Right lobe of liver (tissue), 4 donors: ENCODE results near the gene RFX4.

Source experiments
- CTCF ChIP-seq, 4 donors: fragments of 200-600 bp in 3 of 4; fragments of 450-650 bp in 1 of 4; IDR thresholded peaks; one replicate each; pipeline versions ENCODE4 v1.5.1 to v1.8.0; 2016 to 2022; ENCODE audit warnings: antibody characterized with exemption in 4 of 4, mild to moderate bottlenecking in 2 of 4
- POLR2A ChIP-seq: fragments of 450-650 bp; IDR thresholded peaks from one replicate; pipeline ENCODE4 v1.6.1; 2017; ENCODE audit warnings: antibody characterized with exemption, mild to moderate bottlenecking
- donor health status: DM: no; HTN: no; CAD: no.
- donor health status: DM: no; HTN: no; CAD: no.
- donor health status: DM: no; HTN: yes; CAD: no.

GRCh38 chr12:106759526-106760183 lies 176.9 kb downstream of the RFX4 start:
- no peak for TF ChIP-seq CTCF (IDR thresholded peaks at IDR 0.05)
- TF ChIP-seq POLR2A, result no peak
